ENCODE measurements around the gene NDC80. TPM values are rescaled to one million over a fixed set of nuclear protein-coding genes. Genes with fewer than 3 reads are reported as not detected.

The NDC80 gene
- total and polyA plus RNA-seq, 9 of the 15 experiments (the other 6 are each of a cell fraction or from before 2014, with no cell fraction given) = 65.2 to 97.9 (median 83.3) TPM

- peak; percentile 97 for TF ChIP-seq MGA (IDR thresholded peaks at IDR 0.05)
- peak; percentile 61; the same call in 1 of the 2 replicates for TF ChIP-seq TAF7 (tag; IDR thresholded peaks at IDR 0.05)
- peak; percentile 91 for TF ChIP-seq POLR2B (IDR thresholded peaks at IDR 0.05; ENCODE audit: low read depth, partially characterized antibody)
- no peak for TF ChIP-seq MCM5 (IDR thresholded peaks at IDR 0.05; ENCODE audit: low read depth)
- TF ChIP-seq ZNF764 (CRISPR knock-in tag; IDR thresholded peaks at IDR 0.05; ENCODE audit: low read depth) = no peak
- no peak; the same call in 1 of the 2 replicates for TF ChIP-seq ZBTB1 (CRISPR knock-in tag; IDR thresholded peaks at IDR 0.05; ENCODE audit: borderline replicate concordance, low read depth)
- no peak for TF ChIP-seq GTF2B (IDR thresholded peaks at IDR 0.05; ENCODE audit: extremely low read depth, insufficient read length)
- no peak for TF ChIP-seq STAT5A (IDR thresholded peaks at IDR 0.05; ENCODE audit: borderline replicate concordance, low read length)
- peak; percentile 91 for TF ChIP-seq GABPB1 (CRISPR knock-in tag; IDR thresholded peaks at IDR 0.05)
- TF ChIP-seq NBN (IDR thresholded peaks at IDR 0.05; ENCODE audit: low read depth) = peak; percentile 99
- TF ChIP-seq E2F3 (CRISPR knock-in tag; IDR thresholded peaks at IDR 0.05) = peak; percentile 92
- TF ChIP-seq HDGF (IDR thresholded peaks at IDR 0.05) = no peak
- TF ChIP-seq HMG20A (CRISPR knock-in tag; conservative IDR thresholded peaks at IDR 0.05) = no peak
- TF ChIP-seq PTBP1 (IDR thresholded peaks at IDR 0.05; ENCODE audit: low read depth, low read length) = no peak
- no peak for TF ChIP-seq MAFG (tag; conservative IDR thresholded peaks at IDR 0.05)
- no peak for TF ChIP-seq ZNF830 (CRISPR knock-in tag; IDR thresholded peaks at IDR 0.05)
Measured at GRCh38 chr18:2655178-2655953, 84.0 kb downstream of the NDC80 start, which contains the start of gene SMCHD1 (continued).

Data from K562 (cell line).